Stomach smooth muscle (tissue), 2 donors: ENCODE results near the gene MYL12B.
"Not testable (repeated sequence)": the region's sequence is repeated elsewhere in the genome, so short reads cannot be mapped to it uniquely, and the experiment has no call there.

ENCODE experiments used
- H3K27ac ChIP-seq: one replicate; pipeline ENCODE4 v1.7.0; 2013; ENCODE audit warnings: mild to moderate bottlenecking, low read length, inconsistent platforms
- H3K27me3 ChIP-seq, 2 donors: one replicate each; pipeline ENCODE4 v1.7.0; 2013; ENCODE audit warnings: low read length in 2 of 2; ENCODE audit not compliant: insufficient read depth in 2 of 2, control insufficient read depth in 1 of 2
- H3K36me3 ChIP-seq, 2 donors: one replicate each; pipeline ENCODE4 v1.7.0; 2013; ENCODE audit warnings: low read length in 2 of 2; ENCODE audit not compliant: control insufficient read depth in 2 of 2, insufficient read depth in 2 of 2
- H3K4me1 ChIP-seq: one replicate; pipeline ENCODE4 v1.7.0; 2013; ENCODE audit warnings: low read length; ENCODE audit not compliant: control insufficient read depth, insufficient read depth
- H3K4me3 ChIP-seq, 2 donors: one replicate each; pipeline ENCODE4 v1.7.0; 2013; ENCODE audit warnings: low read length in 2 of 2
- H3K9ac ChIP-seq, 2 donors: one replicate each; pipeline ENCODE4 v1.7.0; 2013; ENCODE audit warnings: low read length in 2 of 2, mild to moderate bottlenecking in 1 of 2
- H3K9me3 ChIP-seq, 2 donors: one replicate each; pipeline ENCODE4 v1.7.0; 2013; ENCODE audit warnings: low read length in 2 of 2; ENCODE audit not compliant: control insufficient read depth in 2 of 2
- donor health status: healthy.
- donor health status: Pancreatic carcinoma.

The MYL12B gene

DNA sequence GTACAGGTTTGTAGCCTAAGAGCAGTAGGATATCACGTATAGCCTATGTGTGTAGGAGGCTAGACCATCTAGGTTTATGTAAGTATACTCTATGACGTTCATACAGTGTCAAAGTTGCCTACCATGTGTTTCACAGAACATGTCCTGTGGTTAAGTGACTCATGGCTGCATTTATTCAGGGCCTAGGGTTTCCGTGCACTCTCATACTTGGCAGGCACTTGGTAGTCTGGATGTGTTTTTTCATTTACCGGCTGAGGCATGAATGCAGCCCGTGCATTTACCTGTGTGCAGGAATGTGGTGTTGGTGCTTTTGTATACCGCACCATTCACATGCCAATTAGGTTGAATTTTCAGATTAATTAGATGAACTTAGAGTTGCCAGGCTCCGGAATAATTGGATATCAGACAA is 43.4 kb downstream of the MYL12B start:
- Histone ChIP-seq H3K9me3 (no peaks in the 10 kb centered on the region), H3K9ac (no peak overlapping the region), H3K27ac (no peak overlapping the region), H3K4me3 (no peak overlapping the region), H3K27me3 (no peaks in the 10 kb centered on the region), H3K36me3 (no peaks in the 10 kb centered on the region), H3K4me1 (no peaks in the 10 kb centered on the region)

- H3K36me3 ChIP-seq = no peaks in the 10 kb centered on the region
- H3K9ac ChIP-seq = no peak overlapping the region
- no peaks in the 10 kb centered on the region for H3K27me3 ChIP-seq
- H3K4me3 ChIP-seq = no peak overlapping the region
- no peak overlapping the region for H3K27ac ChIP-seq
- no peaks in the 10 kb centered on the region for H3K4me1 ChIP-seq
- H3K9me3 ChIP-seq = no peaks in the 10 kb centered on the region
Observed at GRCh38 chr18:3305933-3306332, 44.0 kb downstream of the MYL12B start.

DNA sequence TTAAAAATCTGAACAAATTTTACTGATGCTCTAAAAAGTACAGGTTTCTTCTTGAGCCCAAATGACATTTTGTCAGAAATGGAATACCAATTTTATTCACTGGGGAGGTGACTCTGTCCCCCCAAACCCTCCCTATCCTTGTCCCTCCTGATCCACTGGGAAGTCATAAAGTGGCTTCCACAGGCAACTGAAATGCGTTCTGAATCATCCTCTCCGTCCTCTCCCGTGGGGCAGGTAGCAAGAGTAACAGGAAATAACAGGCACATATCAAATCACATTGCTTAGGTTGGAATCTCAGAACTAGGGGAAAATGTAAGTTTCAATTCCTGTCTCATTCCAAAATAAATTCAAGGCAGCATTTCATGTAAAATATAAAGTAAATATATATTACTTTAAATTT is 44.5 kb downstream of the MYL12B start:
- H3K27ac ChIP-seq = no peak overlapping the region
- no peaks in the 10 kb centered on the region for H3K4me1 ChIP-seq
- no peak overlapping the region for H3K4me3 ChIP-seq
- H3K36me3 ChIP-seq = no peaks in the 10 kb centered on the region
- no peaks in the 10 kb centered on the region for H3K9me3 ChIP-seq
- no peaks in the 10 kb centered on the region for H3K27me3 ChIP-seq
- no peak overlapping the region for H3K9ac ChIP-seq

GRCh38 chr18:3313685-3314084 is 51.8 kb downstream of the MYL12B start:
- H3K36me3 ChIP-seq = no peaks in the 10 kb centered on the region
- H3K27ac ChIP-seq = no peak overlapping the region
- no peaks in the 10 kb centered on the region for H3K9me3 ChIP-seq
- H3K9ac ChIP-seq = no peak overlapping the region
- no peak overlapping the region for H3K4me3 ChIP-seq
- no peaks in the 10 kb centered on the region for H3K27me3 ChIP-seq
- H3K4me1 ChIP-seq = no peaks in the 10 kb centered on the region

GRCh38 chr18:3315344-3315743 is 53.4 kb downstream of the MYL12B start:
- H3K4me1 ChIP-seq, H3K27me3 ChIP-seq, H3K9me3 ChIP-seq, H3K9ac ChIP-seq, H3K36me3 ChIP-seq, H3K27ac ChIP-seq, H3K4me3 ChIP-seq: not testable (repeated sequence)

DNA sequence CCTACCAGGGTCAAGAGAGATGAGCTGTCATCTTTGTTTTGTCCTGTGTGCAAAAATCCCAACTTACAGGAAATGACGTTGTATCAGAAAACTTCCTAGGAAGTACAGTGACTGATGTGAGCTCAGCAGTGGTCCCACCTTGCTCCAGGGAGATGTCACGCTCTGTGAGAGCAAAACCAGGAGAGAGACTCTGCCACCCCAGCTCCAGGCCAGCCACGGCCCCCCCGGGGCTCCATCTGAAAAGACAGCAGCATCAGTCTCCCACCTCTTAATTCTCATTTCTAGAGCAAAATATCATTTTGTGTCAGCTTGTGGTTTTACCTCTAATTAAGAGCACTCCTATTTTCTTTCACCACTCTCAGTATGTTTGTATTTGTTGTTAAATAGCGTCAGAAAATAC is 57.5 kb downstream of the MYL12B start:
- H3K9me3 ChIP-seq = no peaks in the 10 kb centered on the region
- no peaks in the 10 kb centered on the region for H3K4me1 ChIP-seq
- no peak overlapping the region for H3K4me3 ChIP-seq
- no peaks in the 10 kb centered on the region for H3K36me3 ChIP-seq
- no peaks in the 10 kb centered on the region for H3K27me3 ChIP-seq
- no peak overlapping the region for H3K9ac ChIP-seq
- H3K27ac ChIP-seq = no peak overlapping the region

GRCh38 chr18:3319894-3320454 is 58.0 kb downstream of the MYL12B start:
- H3K27me3 ChIP-seq = no peaks in the 10 kb centered on the region
- H3K9ac ChIP-seq = no peak overlapping the region
- H3K4me3 ChIP-seq = no peak overlapping the region
- H3K9me3 ChIP-seq = no peaks in the 10 kb centered on the region
- no peaks in the 10 kb centered on the region for H3K4me1 ChIP-seq
- H3K27ac ChIP-seq = no peak overlapping the region
- H3K36me3 ChIP-seq = no peaks in the 10 kb centered on the region

- H3K4me3 ChIP-seq = no peak overlapping the region
- no peaks in the 10 kb centered on the region for H3K36me3 ChIP-seq
- no peak overlapping the region for H3K27ac ChIP-seq
- no peaks in the 10 kb centered on the region for H3K9me3 ChIP-seq
- H3K27me3 ChIP-seq = no peaks in the 10 kb centered on the region
- no peak overlapping the region for H3K9ac ChIP-seq
- H3K4me1 ChIP-seq = no peaks in the 10 kb centered on the region
Observed at GRCh38 chr18:3321133-3321812, 59.3 kb downstream of the MYL12B start.

- H3K27ac ChIP-seq = no peak overlapping the region
- H3K9ac ChIP-seq = no peak overlapping the region
- no peaks in the 10 kb centered on the region for H3K4me1 ChIP-seq
- peaks cover 0 to 2% of the 10 kb centered on the region in 2 donors for H3K27me3 ChIP-seq
- no peaks in the 10 kb centered on the region for H3K9me3 ChIP-seq
- no peak overlapping the region for H3K4me3 ChIP-seq
- no peaks in the 10 kb centered on the region for H3K36me3 ChIP-seq
Observed at GRCh38 chr18:3323900-3324299, 62.0 kb downstream of the MYL12B start.
